Measurements from ENCODE around the gene NTNG1.

The NTNG1 gene

DNA sequence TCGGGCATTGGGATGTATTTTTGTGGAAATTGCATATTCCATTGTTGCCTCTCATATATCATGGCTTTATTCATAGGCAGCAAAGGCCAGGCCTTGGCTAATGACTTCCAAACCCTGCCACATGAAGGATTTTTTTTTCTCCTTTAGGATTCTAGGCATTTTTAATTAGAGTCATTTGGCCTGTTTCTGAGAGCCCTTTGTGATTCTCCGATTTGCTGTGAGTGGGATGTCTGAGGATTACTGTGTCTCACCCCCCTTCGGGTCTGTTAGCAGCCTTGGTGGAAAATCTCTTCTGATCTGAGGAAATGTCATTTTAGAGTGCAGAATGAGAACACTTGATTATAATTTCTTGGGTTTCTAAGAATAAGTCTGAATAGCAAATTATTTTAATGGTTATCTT is 253.5 kb downstream of the NTNG1 start:
- DNase-seq (ENCODE audit: low read depth in 1 of 2, low spot score in 1 of 2): no peak
- H3K27me3 ChIP-seq (ENCODE audit: insufficient read depth, poor library complexity, severe bottlenecking): no peaks in the 10 kb centered on the region
- no peak for TF ChIP-seq GABPA (IDR thresholded peaks at IDR 0.05; ENCODE audit: low read depth)
- TF ChIP-seq SPI1 (IDR thresholded peaks at IDR 0.05; ENCODE audit: borderline replicate concordance, low read depth): no peak
- TF ChIP-seq REST (IDR thresholded peaks at IDR 0.05; ENCODE audit: insufficient replicate concordance, low read depth): no peak
- TF ChIP-seq POLR2AphosphoS5 (IDR thresholded peaks at IDR 0.05; ENCODE audit: low read depth): no peak
- TF ChIP-seq, protein P1, sequence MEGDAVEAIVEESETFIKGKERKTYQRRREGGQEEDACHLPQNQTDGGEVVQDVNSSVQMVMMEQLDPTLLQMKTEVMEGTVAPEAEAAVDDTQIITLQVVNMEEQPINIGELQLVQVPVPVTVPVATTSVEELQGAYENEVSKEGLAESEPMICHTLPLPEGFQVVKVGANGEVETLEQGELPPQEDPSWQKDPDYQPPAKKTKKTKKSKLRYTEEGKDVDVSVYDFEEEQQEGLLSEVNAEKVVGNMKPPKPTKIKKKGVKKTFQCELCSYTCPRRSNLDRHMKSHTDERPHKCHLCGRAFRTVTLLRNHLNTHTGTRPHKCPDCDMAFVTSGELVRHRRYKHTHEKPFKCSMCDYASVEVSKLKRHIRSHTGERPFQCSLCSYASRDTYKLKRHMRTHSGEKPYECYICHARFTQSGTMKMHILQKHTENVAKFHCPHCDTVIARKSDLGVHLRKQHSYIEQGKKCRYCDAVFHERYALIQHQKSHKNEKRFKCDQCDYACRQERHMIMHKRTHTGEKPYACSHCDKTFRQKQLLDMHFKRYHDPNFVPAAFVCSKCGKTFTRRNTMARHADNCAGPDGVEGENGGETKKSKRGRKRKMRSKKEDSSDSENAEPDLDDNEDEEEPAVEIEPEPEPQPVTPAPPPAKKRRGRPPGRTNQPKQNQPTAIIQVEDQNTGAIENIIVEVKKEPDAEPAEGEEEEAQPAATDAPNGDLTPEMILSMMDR (IDR thresholded peaks at IDR 0.05; ENCODE audit: insufficient read depth, low read length): no peak
- H3K27ac ChIP-seq (replicated peaks): no peak overlapping the region
- no peak overlapping the region for H3K4me3 ChIP-seq (replicated peaks; ENCODE audit: insufficient read depth, low read length)

DNA sequence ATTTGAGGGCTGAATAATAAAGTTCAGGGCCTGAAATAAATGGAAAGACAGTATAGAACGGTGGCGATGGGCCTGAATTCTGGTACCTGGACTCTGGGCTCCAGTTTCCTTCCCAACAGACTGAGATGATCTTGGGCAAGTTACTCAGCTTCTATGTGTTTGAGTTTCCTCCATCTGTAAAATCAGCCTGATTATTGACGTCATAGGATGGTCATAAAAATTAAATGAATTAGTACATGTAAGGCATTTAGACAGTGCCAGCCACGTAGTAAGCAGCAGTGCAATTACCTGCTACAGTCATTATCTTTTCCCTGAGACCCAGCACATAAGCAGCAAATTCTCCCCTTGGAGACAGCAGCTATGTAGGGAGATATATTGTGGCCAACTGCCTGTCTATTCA is 260.9 kb downstream of the NTNG1 start:
- no peak for DNase-seq (ENCODE audit: low read depth in 1 of 2, low spot score in 1 of 2)
- TF ChIP-seq, protein P1 (IDR thresholded peaks at IDR 0.05; ENCODE audit: insufficient read depth, low read length): no peak
- TF ChIP-seq GABPA (IDR thresholded peaks at IDR 0.05; ENCODE audit: low read depth) (no peak), SPI1 (IDR thresholded peaks at IDR 0.05; ENCODE audit: borderline replicate concordance, low read depth) (no peak), REST (IDR thresholded peaks at IDR 0.05; ENCODE audit: insufficient replicate concordance, low read depth) (no peak), POLR2AphosphoS5 (IDR thresholded peaks at IDR 0.05; ENCODE audit: low read depth) (no peak)
- Histone ChIP-seq H3K4me3 (replicated peaks; ENCODE audit: insufficient read depth, low read length) (no peak overlapping the region), H3K27ac (replicated peaks) (no peak overlapping the region), H3K27me3 (ENCODE audit: insufficient read depth, poor library complexity, severe bottlenecking) (no peaks in the 10 kb centered on the region)

DNA sequence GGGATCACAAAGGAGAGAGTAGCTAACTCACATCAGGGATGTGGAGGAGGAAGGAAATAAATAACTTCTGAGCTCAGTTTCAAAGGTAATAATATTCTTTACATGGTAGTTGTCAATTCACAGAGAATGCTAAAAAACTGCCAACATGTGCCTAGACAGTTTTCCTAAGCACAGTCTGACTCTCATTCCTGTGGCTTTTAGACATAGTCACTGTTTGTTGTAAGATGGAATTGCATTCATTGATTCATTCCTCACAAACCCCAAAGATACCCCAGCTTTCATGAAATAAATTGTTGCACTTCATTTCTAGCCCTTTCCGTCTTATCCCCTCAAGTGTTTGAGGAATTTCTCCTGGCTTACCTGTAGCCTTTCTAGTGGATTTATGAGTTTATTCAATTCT is 263.9 kb downstream of the NTNG1 start:
- no peak overlapping the region for H3K27ac ChIP-seq (replicated peaks)
- H3K27me3 ChIP-seq (ENCODE audit: insufficient read depth, poor library complexity, severe bottlenecking): no peaks in the 10 kb centered on the region
- TF ChIP-seq REST (IDR thresholded peaks at IDR 0.05; ENCODE audit: insufficient replicate concordance, low read depth) (no peak), POLR2AphosphoS5 (IDR thresholded peaks at IDR 0.05; ENCODE audit: low read depth) (no peak), GABPA (IDR thresholded peaks at IDR 0.05; ENCODE audit: low read depth) (no peak), SPI1 (IDR thresholded peaks at IDR 0.05; ENCODE audit: borderline replicate concordance, low read depth) (no peak)
- TF ChIP-seq, protein P1 (IDR thresholded peaks at IDR 0.05; ENCODE audit: insufficient read depth, low read length): no peak
- no peak overlapping the region for H3K4me3 ChIP-seq (replicated peaks; ENCODE audit: insufficient read depth, low read length)
- DNase-seq (ENCODE audit: low read depth in 1 of 2, low spot score in 1 of 2): no peak
